GM21526 (cell line): ENCODE data around the gene ZNF683.
"Not testable (repeated sequence)": the region's sequence is repeated elsewhere in the genome, so short reads cannot be mapped to it uniquely, and the experiment has no call there.

Experiments
- ATAC-seq: cut with Tn5 transposase; IDR thresholded peaks from one replicate; pipeline ENCODE4 v1.9.1; 2021; ENCODE audit warnings: moderate library complexity; ENCODE audit not compliant: unreplicated experiment, low FRiP score

The ZNF683 gene

GRCh38 chr1:26340047-26340481 lies 32.5 kb downstream of the ZNF683 start:
- no peak for ATAC-seq

GRCh38 chr1:26338670-26339069 lies 33.9 kb downstream of the ZNF683 start:
- no peak for ATAC-seq

GRCh38 chr1:26337625-26338024 lies 34.9 kb downstream of the ZNF683 start:
- ATAC-seq, result no peak

- no peak for ATAC-seq
These were observed 35.4 kb downstream of the ZNF683 start for GRCh38 chr1:26337206-26337535.

GRCh38 chr1:26336477-26337205 lies 35.9 kb downstream of the ZNF683 start:
- no peak for ATAC-seq

- no peak for ATAC-seq
These were observed 36.6 kb downstream of the ZNF683 start for GRCh38 chr1:26335774-26336476.

- ATAC-seq, result not testable (repeated sequence)
These were observed 39.2 kb downstream of the ZNF683 start for GRCh38 chr1:26333312-26333711.

- ATAC-seq, result no peak
These were observed 42.3 kb downstream of the ZNF683 start for GRCh38 chr1:26330276-26330675.

GRCh38 chr1:26329380-26329779 lies 43.2 kb downstream of the ZNF683 start:
- ATAC-seq, result not testable (repeated sequence)

GRCh38 chr1:26328597-26328996 lies 44.0 kb downstream of the ZNF683 start:
- no peak for ATAC-seq

- ATAC-seq, result no peak
These were observed 44.6 kb downstream of the ZNF683 start for GRCh38 chr1:26327956-26328362.

- no peak for ATAC-seq
These were observed 48.0 kb downstream of the ZNF683 start for GRCh38 chr1:26324550-26324949.

- no peak for ATAC-seq
These were observed 49.2 kb downstream of the ZNF683 start for GRCh38 chr1:26323382-26323781.

- ATAC-seq, result no peak
These were observed 50.6 kb downstream of the ZNF683 start for GRCh38 chr1:26322042-26322331.

GRCh38 chr1:26321315-26322041 lies 51.1 kb downstream of the ZNF683 start:
- no peak for ATAC-seq

GRCh38 chr1:26320896-26321295 lies 51.7 kb downstream of the ZNF683 start:
- ATAC-seq, result no peak

- no peak for ATAC-seq
These were observed 54.0 kb downstream of the ZNF683 start for GRCh38 chr1:26318338-26319064.

GRCh38 chr1:26317612-26318337 lies 54.8 kb downstream of the ZNF683 start, which contains the start of gene CD52:
Gene CD52 (plus strand): TSS chr1:26317958. CDS start chr1:26318018, 60 bp downstream.
- ATAC-seq, result no peak

GRCh38 chr1:26317146-26317545 lies 55.4 kb downstream of the ZNF683 start:
- ATAC-seq, result no peak
